SU-DHL-6 (cell line): ENCODE measurements around the gene FAM124A.

ENCODE experiments used
- H2AFZ ChIP-seq: fragments of 200-600 bp; sonication (generic); 2 replicates; pipeline ENCODE4 v1.6.1; 2014; ENCODE audit warnings: low read depth, mild to moderate bottlenecking, moderate library complexity, mixed read lengths, antibody characterized with exemption, low read length; ENCODE audit not compliant: severe bottlenecking
- H3F3A ChIP-seq: fragments of 200-600 bp; shearing (Covaris generic); 2 replicates; pipeline ENCODE4 v1.6.0; 2016; ENCODE audit warnings: antibody characterized with exemption, mild to moderate bottlenecking; ENCODE audit not compliant: insufficient read depth
- H3K27ac ChIP-seq: fragments of 200-600 bp; sonication (generic); 2 replicates; pipeline ENCODE4 v1.5.1; 2016; ENCODE audit warnings: low read depth, mild to moderate bottlenecking, low read length, moderate library complexity, mixed read lengths
- H3K27me3 ChIP-seq: fragments of 200-600 bp; sonication (generic), shearing (Covaris generic); 2 replicates; pipeline ENCODE4 v1.6.0; 2014; ENCODE audit warnings: mild to moderate bottlenecking, low read length
- H3K36me3 ChIP-seq: fragments of 200-600 bp; sonication (generic); 2 replicates; pipeline ENCODE4 v1.6.1; 2014; ENCODE audit warnings: mild to moderate bottlenecking, low read length, mixed read lengths
- H3K4me2 ChIP-seq: fragments of 300-600, 200-600 bp; shearing (Covaris generic), sonication (generic); 2 replicates; pipeline ENCODE4 v1.6.0; 2014; ENCODE audit warnings: low read length, low read depth, mild to moderate bottlenecking; ENCODE audit not compliant: poor library complexity, severe bottlenecking
- H3K4me3 ChIP-seq: fragments of 200-600 bp; sonication (generic); 2 replicates; pipeline ENCODE4 v1.5.1; 2014; ENCODE audit warnings: antibody characterized with exemption, low read length, mild to moderate bottlenecking, mixed read lengths; ENCODE audit not compliant: insufficient read depth, poor library complexity, severe bottlenecking
- H3K79me2 ChIP-seq: fragments of 200-600 bp; sonication (generic); 2 replicates; pipeline ENCODE4 v1.6.1; 2014; ENCODE audit warnings: mild to moderate bottlenecking, low read length, moderate library complexity; ENCODE audit not compliant: insufficient read depth
- H3K9ac ChIP-seq: fragments of 200-600 bp; sonication (generic); 2 replicates; pipeline ENCODE4 v1.7.0; 2014; ENCODE audit warnings: mild to moderate bottlenecking, low read length
- H3K9me2 ChIP-seq: fragments of 200-600 bp; sonication (generic); replicated peaks from 2 replicates; pipeline ENCODE4 v1.6.1; 2014; ENCODE audit warnings: low read length; ENCODE audit not compliant: insufficient read depth
- H3K9me3 ChIP-seq: fragments of 200-600 bp; sonication (generic); 2 replicates; pipeline ENCODE4 v1.6.1; 2014; ENCODE audit warnings: low read length, mixed read lengths; ENCODE audit not compliant: insufficient read depth
- H4K20me1 ChIP-seq: fragments of 200-600 bp; sonication (generic); 2 replicates; pipeline ENCODE4 v1.6.1; 2014; ENCODE audit warnings: low read depth, mild to moderate bottlenecking, antibody characterized with exemption, low read length, moderate library complexity, mixed read lengths
- CTCF ChIP-seq: fragments of 200-600 bp; sonication (generic); IDR thresholded peaks from one replicate; pipeline ENCODE4 v1.5.1; 2017; ENCODE audit warnings: antibody characterized with exemption, mild to moderate bottlenecking, low read length, moderate library complexity; ENCODE audit not compliant: insufficient read depth, poor library complexity, severe bottlenecking
- EZH2phosphoT487 ChIP-seq: fragments of 200-600 bp; sonication (generic), shearing (Covaris generic); conservative IDR thresholded peaks from 2 replicates; pipeline ENCODE4 v1.6.1; 2018; ENCODE audit warnings: mild to moderate bottlenecking, antibody characterized with exemption, low read length, moderate library complexity, mixed read lengths

The FAM124A gene

GRCh38 chr13:51249255-51249654, 27.1 kb downstream of the FAM124A start:
- H3K9me3 ChIP-seq = no peaks in the 10 kb centered on the region
- no peaks in the 10 kb centered on the region for H3K27me3 ChIP-seq
- no peak overlapping the region for H3K4me3 ChIP-seq
- H2AFZ ChIP-seq = no peak overlapping the region
- H3K36me3 ChIP-seq = no peaks in the 10 kb centered on the region
- TF ChIP-seq EZH2phosphoT487 = no peak
- TF ChIP-seq CTCF = no peak
- no peak overlapping the region for H3K4me2 ChIP-seq
- H3K27ac ChIP-seq = no peak overlapping the region
- no peak overlapping the region for H3K9ac ChIP-seq
- H3F3A ChIP-seq = no peaks in the 10 kb centered on the region
- H3K79me2 ChIP-seq = no peaks in the 10 kb centered on the region
- no peaks in the 10 kb centered on the region for H4K20me1 ChIP-seq
- no peaks in the 10 kb centered on the region for H3K9me2 ChIP-seq

- Histone ChIP-seq H4K20me1 (no peaks in the 10 kb centered on the region), H3K4me2 (no peak overlapping the region), H3K9me3 (no peaks in the 10 kb centered on the region), H3K9me2 (no peaks in the 10 kb centered on the region), H3K79me2 (no peaks in the 10 kb centered on the region), H3K4me3 (no peak overlapping the region), H3K9ac (no peak overlapping the region), H3F3A (no peaks in the 10 kb centered on the region), H3K36me3 (no peaks in the 10 kb centered on the region), H2AFZ (no peak overlapping the region), H3K27me3 (no peaks in the 10 kb centered on the region), H3K27ac (no peak overlapping the region)
- no peak for TF ChIP-seq EZH2phosphoT487
- peak; percentile 21 for TF ChIP-seq CTCF
These were observed 27.9 kb downstream of the FAM124A start for GRCh38 chr13:51249770-51250741.

- Histone ChIP-seq H3K27ac (no peak overlapping the region), H3K4me3 (no peak overlapping the region), H3K9me3 (no peaks in the 10 kb centered on the region), H3K9me2 (no peaks in the 10 kb centered on the region), H3K9ac (no peak overlapping the region), H2AFZ (no peak overlapping the region), H4K20me1 (no peaks in the 10 kb centered on the region), H3K79me2 (no peaks in the 10 kb centered on the region), H3K27me3 (no peaks in the 10 kb centered on the region), H3F3A (no peaks in the 10 kb centered on the region), H3K36me3 (no peaks in the 10 kb centered on the region), H3K4me2 (no peak overlapping the region)
- TF ChIP-seq CTCF (no peak), EZH2phosphoT487 (no peak)
These were observed 29.3 kb downstream of the FAM124A start for GRCh38 chr13:51251480-51251879.
